ENCODE results near the gene SEC16A.

GRCh38 chr9:136438548-136439480 lies 44.0 kb downstream of the SEC16A start:
- TF ChIP-seq GATA2 (IDR thresholded peaks at IDR 0.05; ENCODE audit: low read depth, low read length) (no peak; the same call in 1 of the 2 replicates), GATA3 (IDR thresholded peaks at IDR 0.05; ENCODE audit: low read depth, low read length) (no peak)

Data from SH-SY5Y (cell line).